KMS-11 (cell line): ENCODE measurements around the gene KRT86.

Source experiments
- H2AFZ ChIP-seq: fragments of 200-600 bp; sonication (generic); 2 replicates; pipeline ENCODE4 v1.6.1; 2016; ENCODE audit warnings: antibody characterized with exemption, mixed run types, low read depth
- H3K27ac ChIP-seq: fragments of 200-600 bp; sonication (generic); 2 replicates; pipeline ENCODE4 v1.6.1; 2016; ENCODE audit warnings: mild to moderate bottlenecking, mixed run types
- H3K27me3 ChIP-seq: fragments of 200-600 bp; sonication (generic); 2 replicates; pipeline ENCODE4 v1.6.1; 2017; ENCODE audit warnings: mild to moderate bottlenecking, low read depth, mixed run types, moderate library complexity; ENCODE audit not compliant: insufficient read depth
- H3K36me3 ChIP-seq: fragments of 200-600 bp; sonication (generic); 2 replicates; pipeline ENCODE4 v1.6.1; 2017; ENCODE audit warnings: mild to moderate bottlenecking, mixed run types; ENCODE audit not compliant: insufficient read depth
- H3K4me1 ChIP-seq: fragments of 200-600 bp; sonication (generic); 2 replicates; pipeline ENCODE4 v1.6.1; 2016; ENCODE audit warnings: mild to moderate bottlenecking, low read depth, mixed run types; ENCODE audit not compliant: poor library complexity, severe bottlenecking
- H3K4me2 ChIP-seq: fragments of 200-600 bp; sonication (generic); 2 replicates; pipeline ENCODE4 v1.7.0; 2016; ENCODE audit warnings: mild to moderate bottlenecking, mixed run types
- H3K4me3 ChIP-seq: fragments of 200-600 bp; sonication (generic); IDR thresholded peaks from 2 replicates; pipeline ENCODE4 v1.6.1; 2017; ENCODE audit warnings: low read depth, low read length, mixed read lengths; ENCODE audit not compliant: insufficient read depth
- H3K79me2 ChIP-seq: fragments of 200-600 bp; sonication (generic); 2 replicates; pipeline ENCODE4 v1.6.1; 2016; ENCODE audit warnings: low read depth, mixed run types; ENCODE audit not compliant: insufficient read depth
- H3K9ac ChIP-seq: fragments of 200-600 bp; sonication (generic); 2 replicates; pipeline ENCODE4 v1.6.1; 2016; ENCODE audit warnings: mild to moderate bottlenecking, mixed run types
- H4K20me1 ChIP-seq: fragments of 200-600 bp; sonication (generic); 2 replicates; pipeline ENCODE4 v1.6.1; 2016; ENCODE audit warnings: mild to moderate bottlenecking, mixed run types; ENCODE audit not compliant: insufficient read depth
- CTCF ChIP-seq: fragments of 200-600 bp; sonication (generic); conservative IDR thresholded peaks from 2 replicates; pipeline ENCODE4 v1.6.1; 2017; ENCODE audit warnings: low read depth, mild to moderate bottlenecking, antibody characterized with exemption, low read length, moderate library complexity, mixed read lengths

The KRT86 gene

DNA sequence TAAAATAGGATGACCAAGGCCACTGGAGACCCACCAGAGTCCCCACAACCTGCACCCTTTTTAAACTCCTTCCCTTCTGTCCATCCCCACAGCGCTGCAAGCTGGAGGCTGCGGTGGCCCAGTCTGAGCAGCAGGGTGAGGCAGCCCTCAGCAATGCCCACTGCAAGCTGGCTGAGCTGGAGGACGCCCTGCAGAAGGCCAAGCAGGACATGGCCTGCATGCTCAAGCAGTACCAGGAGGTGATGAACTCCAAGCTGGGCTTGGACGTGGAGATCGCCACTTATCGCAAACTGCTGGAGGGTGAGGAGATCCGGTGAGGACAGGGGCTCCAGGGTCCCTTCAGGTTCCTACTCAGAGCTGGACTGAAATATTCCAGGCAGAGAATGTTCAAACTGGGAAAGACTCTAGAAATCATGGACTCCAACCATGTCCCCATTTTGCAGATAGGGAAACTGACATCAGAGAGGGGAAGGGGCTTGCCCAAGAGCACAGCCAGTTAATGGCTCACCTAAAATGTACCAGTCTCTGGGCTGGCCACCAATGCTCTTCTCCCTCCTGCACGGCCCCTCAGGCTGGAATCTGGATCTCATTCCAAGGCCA is 75.7 kb downstream of the KRT86 start:
- no peak for TF ChIP-seq CTCF
- H3K79me2 ChIP-seq, result no peaks in the 10 kb centered on the region
- H3K4me2 ChIP-seq, result no peak overlapping the region
- H4K20me1 ChIP-seq, result no peaks in the 10 kb centered on the region
- H2AFZ ChIP-seq, result no peak overlapping the region
- no peaks in the 10 kb centered on the region for H3K36me3 ChIP-seq
- H3K9ac ChIP-seq, result no peak overlapping the region
- H3K27me3 ChIP-seq, result peaks cover 11% of the 10 kb centered on the region; the same call in 1 of the 2 replicates
- peaks cover 5% of the 10 kb centered on the region for H3K4me1 ChIP-seq
- H3K4me3 ChIP-seq, result no peak overlapping the region
- H3K27ac ChIP-seq, result no peak overlapping the region

DNA sequence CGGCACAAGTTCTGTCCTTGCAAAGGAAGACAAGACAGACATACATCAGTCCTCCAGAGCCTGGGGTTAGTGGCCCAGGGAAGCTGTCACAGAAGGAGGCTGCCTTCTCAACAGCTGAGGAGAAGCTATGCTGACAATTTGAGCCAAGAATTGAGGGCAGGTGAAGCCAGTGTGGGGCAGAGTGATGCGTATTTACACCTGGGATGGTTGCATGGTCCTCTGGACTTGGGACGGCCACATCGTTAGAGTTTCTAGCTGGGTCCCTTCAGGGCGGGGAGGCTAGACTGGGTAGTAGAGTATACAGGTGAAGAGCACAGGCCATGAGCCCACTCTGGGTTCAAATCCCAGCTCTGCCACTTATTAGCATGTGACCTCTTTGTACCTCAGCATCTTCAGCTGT is 76.3 kb downstream of the KRT86 start:
- Histone ChIP-seq H2AFZ (no peak overlapping the region), H3K9ac (no peak overlapping the region), H3K79me2 (no peaks in the 10 kb centered on the region), H3K36me3 (no peaks in the 10 kb centered on the region), H3K27ac (no peak overlapping the region), H3K27me3 (peaks cover 16% of the 10 kb centered on the region; the same call in 1 of the 2 replicates), H3K4me3 (no peak overlapping the region), H3K4me2 (no peak overlapping the region), H4K20me1 (no peaks in the 10 kb centered on the region), H3K4me1 (peaks cover 5% of the 10 kb centered on the region)
- TF ChIP-seq CTCF, result no peak

- Histone ChIP-seq H4K20me1 (no peaks in the 10 kb centered on the region), H2AFZ (no peak overlapping the region), H3K4me2 (no peak overlapping the region; the same call in 1 of the 2 replicates), H3K36me3 (no peaks in the 10 kb centered on the region), H3K27ac (no peak overlapping the region), H3K4me1 (peaks cover 5% of the 10 kb centered on the region), H3K79me2 (no peaks in the 10 kb centered on the region), H3K4me3 (no peak overlapping the region), H3K27me3 (peaks cover 16% of the 10 kb centered on the region; the same call in 1 of the 2 replicates), H3K9ac (no peak overlapping the region)
- no peak for TF ChIP-seq CTCF
These were observed 77.0 kb downstream of the KRT86 start for GRCh38 chr12:52351196-52352059.

GRCh38 chr12:52352951-52353350 is 78.5 kb downstream of the KRT86 start:
- Histone ChIP-seq H3K79me2 (no peaks in the 10 kb centered on the region), H3K4me1 (peaks cover 5% of the 10 kb centered on the region), H3K36me3 (no peaks in the 10 kb centered on the region), H3K9ac (no peak overlapping the region), H3K27ac (no peak overlapping the region), H4K20me1 (no peaks in the 10 kb centered on the region), H3K4me3 (no peak overlapping the region), H2AFZ (no peak overlapping the region), H3K4me2 (no peak overlapping the region), H3K27me3 (peaks cover 23% of the 10 kb centered on the region; the same call in 1 of the 2 replicates)
- TF ChIP-seq CTCF, result no peak
